Measurements from ENCODE around the gene OR5AU1.

Gene OR5AU1

DNA sequence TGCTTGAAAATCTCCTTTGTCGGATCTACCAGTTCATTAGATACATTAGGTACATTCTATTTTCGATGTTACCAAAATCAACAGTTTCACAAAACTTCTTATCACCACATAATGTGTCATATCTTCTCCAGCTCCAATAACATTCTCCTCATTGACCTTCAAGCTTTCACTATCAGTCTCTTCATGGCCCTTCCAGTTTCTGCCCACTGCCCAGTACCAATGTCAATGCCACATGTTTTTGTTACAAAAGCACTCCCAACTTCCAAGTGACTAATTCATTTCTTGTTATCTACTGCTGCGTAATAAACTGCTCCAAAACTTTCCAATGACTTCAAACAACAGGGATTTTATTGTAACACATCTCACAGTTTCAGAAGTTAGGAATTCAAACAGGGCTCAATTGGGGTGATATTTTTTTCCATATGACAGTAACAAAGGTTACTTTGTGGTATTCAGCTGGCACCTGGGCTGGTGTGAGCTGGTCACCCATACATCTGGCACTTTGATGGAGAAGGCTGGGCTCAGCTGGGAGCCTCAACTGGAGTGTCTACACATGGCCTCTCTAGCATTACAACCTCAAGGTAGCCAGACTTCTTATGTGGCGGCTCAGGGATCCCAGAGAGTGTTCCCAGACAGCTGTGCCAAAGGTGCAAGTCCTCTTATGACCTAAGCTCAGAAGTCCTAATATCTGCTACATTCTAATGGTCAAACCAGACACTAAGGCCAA, 6.1 kb downstream of the OR5AU1 start:
- TF ChIP-seq SPI1 (IDR thresholded peaks at IDR 0.05; ENCODE audit: low read depth, low read length) (no peak), POLR2A (IDR thresholded peaks at IDR 0.05; ENCODE audit: low read depth, low read length) (no peak), PAX5 (IDR thresholded peaks at IDR 0.05; ENCODE audit: insufficient read depth, low read length, severe bottlenecking) (no peak), POLR2AphosphoS5 (IDR thresholded peaks at IDR 0.05; ENCODE audit: low read depth, low read length) (no peak), POU2F2 (IDR thresholded peaks at IDR 0.05; ENCODE audit: low read depth, low read length) (no peak), TAF1 (IDR thresholded peaks at IDR 0.05; ENCODE audit: low read depth, low read length) (no peak)
- no peak for DNase-seq (ENCODE audit: insufficient read length, low spot score)
- FAIRE-seq, result no peak

DNA sequence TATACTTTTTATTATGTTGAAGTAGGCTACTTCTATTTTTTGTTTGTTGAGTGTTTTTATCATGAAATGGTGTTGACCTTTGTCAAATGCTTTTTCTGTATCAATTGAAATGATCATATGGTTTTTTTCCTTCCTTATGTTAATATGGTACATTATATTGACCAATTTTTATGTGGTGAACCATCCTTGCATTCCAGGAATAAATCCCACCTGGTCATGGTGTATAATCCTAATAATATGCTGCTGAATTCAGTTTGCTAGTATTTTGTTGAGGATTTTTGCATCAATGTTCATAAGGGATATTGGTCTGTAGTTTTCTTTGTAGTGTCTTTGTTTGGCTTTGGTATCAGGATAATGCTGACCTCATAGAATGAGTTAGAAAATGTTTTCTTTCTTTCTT, 10.4 kb downstream of the OR5AU1 start:
- FAIRE-seq, result no peak
- TF ChIP-seq POLR2AphosphoS5 (IDR thresholded peaks at IDR 0.05; ENCODE audit: low read depth, low read length) (no peak), TAF1 (IDR thresholded peaks at IDR 0.05; ENCODE audit: low read depth, low read length) (no peak), POU2F2 (IDR thresholded peaks at IDR 0.05; ENCODE audit: low read depth, low read length) (no peak), POLR2A (IDR thresholded peaks at IDR 0.05; ENCODE audit: low read depth, low read length) (no peak), SPI1 (IDR thresholded peaks at IDR 0.05; ENCODE audit: low read depth, low read length) (no peak), PAX5 (IDR thresholded peaks at IDR 0.05; ENCODE audit: insufficient read depth, low read length, severe bottlenecking) (no peak)
- DNase-seq (ENCODE audit: insufficient read length, low spot score), result no peak

DNA sequence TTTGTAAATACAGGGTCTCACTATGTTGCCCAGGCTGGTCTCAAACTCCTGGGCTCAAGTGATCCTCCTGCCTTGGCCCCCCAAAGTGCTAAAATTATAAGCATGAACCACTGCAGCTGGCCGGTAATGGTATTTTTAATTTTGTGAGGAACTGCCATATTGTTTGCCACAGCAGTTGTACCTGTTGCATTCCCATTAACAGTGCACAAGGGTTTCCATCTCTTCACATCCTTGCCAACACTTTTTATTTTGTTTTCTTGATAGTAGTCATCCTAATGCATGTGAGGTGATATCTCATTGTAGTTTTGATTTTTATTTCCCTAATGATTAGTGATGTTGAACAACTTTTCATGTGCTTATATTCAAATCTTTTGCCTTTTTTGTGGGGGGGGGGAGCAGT, 13.5 kb downstream of the OR5AU1 start:
- no peak for DNase-seq (ENCODE audit: insufficient read length, low spot score)

DNA sequence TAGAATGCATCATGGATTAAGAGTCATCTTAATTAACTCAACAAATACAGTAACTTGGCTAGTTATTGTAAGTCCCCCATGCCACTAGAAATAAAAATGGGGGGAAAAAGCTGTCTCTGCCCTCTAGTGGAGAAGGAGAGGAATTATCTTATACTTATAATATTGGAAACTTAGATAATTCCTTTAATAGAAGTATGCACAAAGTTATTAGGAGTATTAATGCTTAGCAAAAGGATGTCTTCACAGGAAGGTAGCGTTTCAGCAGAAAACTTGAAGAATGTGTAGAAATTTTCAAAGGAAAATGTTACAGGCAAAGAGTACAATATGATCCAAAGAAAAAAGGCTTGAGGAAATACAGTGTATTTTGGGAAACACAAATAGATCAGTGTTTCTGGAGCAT, 19.8 kb downstream of the OR5AU1 start:
- TF ChIP-seq TAF1 (IDR thresholded peaks at IDR 0.05; ENCODE audit: low read depth, low read length), result no peak
- TF ChIP-seq POLR2AphosphoS5 (IDR thresholded peaks at IDR 0.05; ENCODE audit: low read depth, low read length), result no peak
- TF ChIP-seq POLR2A (IDR thresholded peaks at IDR 0.05; ENCODE audit: low read depth, low read length), result no peak
- no peak for TF ChIP-seq POU2F2 (IDR thresholded peaks at IDR 0.05; ENCODE audit: low read depth, low read length)
- TF ChIP-seq SPI1 (IDR thresholded peaks at IDR 0.05; ENCODE audit: low read depth, low read length), result no peak
- no peak for TF ChIP-seq PAX5 (IDR thresholded peaks at IDR 0.05; ENCODE audit: insufficient read depth, low read length, severe bottlenecking)
- FAIRE-seq, result no peak
- peak; percentile 25 for DNase-seq (ENCODE audit: insufficient read length, low spot score)

More for the DNA sequence above, 13.5 kb downstream of the OR5AU1 start:
- TF ChIP-seq POLR2A (IDR thresholded peaks at IDR 0.05; ENCODE audit: low read depth, low read length), result no peak
- no peak for TF ChIP-seq TAF1 (IDR thresholded peaks at IDR 0.05; ENCODE audit: low read depth, low read length)
- no peak for TF ChIP-seq SPI1 (IDR thresholded peaks at IDR 0.05; ENCODE audit: low read depth, low read length)
- TF ChIP-seq PAX5 (IDR thresholded peaks at IDR 0.05; ENCODE audit: insufficient read depth, low read length, severe bottlenecking), result no peak
- TF ChIP-seq POU2F2 (IDR thresholded peaks at IDR 0.05; ENCODE audit: low read depth, low read length), result no peak
- no peak for TF ChIP-seq POLR2AphosphoS5 (IDR thresholded peaks at IDR 0.05; ENCODE audit: low read depth, low read length)
- no peak for FAIRE-seq

DNA sequence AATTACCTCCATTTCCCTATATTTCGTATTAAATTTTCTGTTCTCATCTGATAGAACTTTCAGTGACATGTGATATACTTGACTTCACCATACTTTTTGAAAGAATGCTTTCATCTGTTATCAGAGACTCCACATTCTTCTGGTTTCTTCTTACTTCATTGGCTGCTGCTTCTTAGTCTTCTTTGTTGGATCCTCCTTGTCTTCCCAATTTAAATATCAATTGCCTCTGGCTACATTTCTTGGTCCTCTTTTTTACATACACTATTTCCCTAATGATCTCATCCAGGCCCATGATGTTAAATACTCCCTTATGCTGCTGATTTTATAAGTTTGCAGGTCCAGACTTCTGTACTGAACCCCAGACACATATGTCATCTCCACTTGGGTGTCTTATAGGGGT, 22.0 kb downstream of the OR5AU1 start:
- DNase-seq (ENCODE audit: insufficient read length, low spot score) (no peak), FAIRE-seq (no peak)
- no peak for TF ChIP-seq TAF1 (IDR thresholded peaks at IDR 0.05; ENCODE audit: low read depth, low read length)
- no peak for TF ChIP-seq POLR2AphosphoS5 (IDR thresholded peaks at IDR 0.05; ENCODE audit: low read depth, low read length)
- no peak for TF ChIP-seq POLR2A (IDR thresholded peaks at IDR 0.05; ENCODE audit: low read depth, low read length)
- no peak for TF ChIP-seq POU2F2 (IDR thresholded peaks at IDR 0.05; ENCODE audit: low read depth, low read length)
- TF ChIP-seq PAX5 (IDR thresholded peaks at IDR 0.05; ENCODE audit: insufficient read depth, low read length, severe bottlenecking), result no peak
- TF ChIP-seq SPI1 (IDR thresholded peaks at IDR 0.05; ENCODE audit: low read depth, low read length), result no peak

DNA sequence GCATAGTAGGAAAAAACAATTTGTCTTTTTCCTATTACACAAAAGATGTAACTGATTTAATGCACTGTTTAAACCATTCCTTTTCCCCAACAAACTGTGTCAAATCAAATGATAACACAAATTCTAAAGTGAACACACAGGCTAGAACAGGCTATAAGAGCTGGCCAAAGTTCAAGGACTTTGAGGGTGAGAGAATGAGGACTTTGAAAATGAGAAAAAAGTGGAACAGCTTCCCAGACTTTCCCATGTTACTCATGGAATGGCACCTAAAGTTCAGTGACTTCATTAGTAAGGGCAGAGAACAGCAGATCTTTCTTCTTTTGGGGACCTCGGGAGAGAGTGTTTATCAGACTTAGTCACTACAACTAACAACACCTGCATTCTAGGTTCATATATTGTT, 32.4 kb downstream of the OR5AU1 start:
- no peak for TF ChIP-seq POLR2AphosphoS5 (IDR thresholded peaks at IDR 0.05; ENCODE audit: low read depth, low read length)
- no peak for TF ChIP-seq TAF1 (IDR thresholded peaks at IDR 0.05; ENCODE audit: low read depth, low read length)
- TF ChIP-seq POU2F2 (IDR thresholded peaks at IDR 0.05; ENCODE audit: low read depth, low read length), result no peak
- TF ChIP-seq PAX5 (IDR thresholded peaks at IDR 0.05; ENCODE audit: insufficient read depth, low read length, severe bottlenecking), result no peak
- FAIRE-seq (no peak), DNase-seq (ENCODE audit: insufficient read length, low spot score) (no peak)

DNA sequence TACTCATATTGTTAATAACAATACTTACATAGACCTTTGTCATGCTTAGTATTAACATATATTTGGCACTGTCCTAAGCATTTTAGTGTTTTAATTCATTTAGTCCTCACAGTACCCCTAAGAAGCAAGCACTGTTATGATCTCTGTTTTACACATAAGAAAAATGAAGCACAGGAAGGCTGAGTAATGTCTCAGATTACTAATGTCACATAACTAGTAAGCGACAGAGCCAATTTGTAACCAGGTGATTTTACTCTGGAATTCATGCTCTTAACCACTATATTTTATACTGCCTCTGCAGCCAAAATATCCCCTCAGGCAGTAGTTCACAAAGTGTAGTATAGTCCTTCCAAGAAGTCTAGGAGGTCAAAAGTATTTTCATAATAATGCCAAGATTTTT, 34.7 kb downstream of the OR5AU1 start:
- TF ChIP-seq POU2F2 (IDR thresholded peaks at IDR 0.05; ENCODE audit: low read depth, low read length) (no peak), TAF1 (IDR thresholded peaks at IDR 0.05; ENCODE audit: low read depth, low read length) (no peak), POLR2A (IDR thresholded peaks at IDR 0.05; ENCODE audit: low read depth, low read length) (no peak), PAX5 (IDR thresholded peaks at IDR 0.05; ENCODE audit: insufficient read depth, low read length, severe bottlenecking) (no peak), POLR2AphosphoS5 (IDR thresholded peaks at IDR 0.05; ENCODE audit: low read depth, low read length) (no peak), SPI1 (IDR thresholded peaks at IDR 0.05; ENCODE audit: low read depth, low read length) (no peak)
- DNase-seq (ENCODE audit: insufficient read length, low spot score), result no peak
- FAIRE-seq, result no peak

DNA sequence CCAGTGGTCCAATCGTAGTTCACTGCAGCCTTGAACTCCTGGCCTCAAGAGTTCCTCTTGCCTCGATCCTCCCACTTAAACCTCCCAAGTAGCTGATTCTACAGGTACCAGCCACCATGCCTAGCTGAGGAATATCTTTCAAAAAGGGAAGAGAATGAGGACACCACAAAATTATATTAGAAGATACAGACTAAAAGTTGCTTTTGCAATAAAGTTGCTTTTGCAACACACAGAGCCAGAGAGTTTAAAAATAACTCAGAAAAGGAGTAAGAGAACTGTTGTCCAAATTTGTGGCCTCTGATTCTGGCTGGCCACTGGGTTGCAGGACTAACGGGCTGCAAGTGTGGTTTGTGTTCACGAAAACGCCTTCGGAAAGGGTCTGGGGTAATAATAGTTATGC, 35.2 kb downstream of the OR5AU1 start:
- FAIRE-seq (no peak), DNase-seq (ENCODE audit: insufficient read length, low spot score) (no peak)
- no peak for TF ChIP-seq POU2F2 (IDR thresholded peaks at IDR 0.05; ENCODE audit: low read depth, low read length)
- TF ChIP-seq PAX5 (IDR thresholded peaks at IDR 0.05; ENCODE audit: insufficient read depth, low read length, severe bottlenecking), result no peak
- no peak for TF ChIP-seq POLR2A (IDR thresholded peaks at IDR 0.05; ENCODE audit: low read depth, low read length)
- TF ChIP-seq SPI1 (IDR thresholded peaks at IDR 0.05; ENCODE audit: low read depth, low read length), result no peak
- TF ChIP-seq POLR2AphosphoS5 (IDR thresholded peaks at IDR 0.05; ENCODE audit: low read depth, low read length), result no peak
- no peak for TF ChIP-seq TAF1 (IDR thresholded peaks at IDR 0.05; ENCODE audit: low read depth, low read length)

DNA sequence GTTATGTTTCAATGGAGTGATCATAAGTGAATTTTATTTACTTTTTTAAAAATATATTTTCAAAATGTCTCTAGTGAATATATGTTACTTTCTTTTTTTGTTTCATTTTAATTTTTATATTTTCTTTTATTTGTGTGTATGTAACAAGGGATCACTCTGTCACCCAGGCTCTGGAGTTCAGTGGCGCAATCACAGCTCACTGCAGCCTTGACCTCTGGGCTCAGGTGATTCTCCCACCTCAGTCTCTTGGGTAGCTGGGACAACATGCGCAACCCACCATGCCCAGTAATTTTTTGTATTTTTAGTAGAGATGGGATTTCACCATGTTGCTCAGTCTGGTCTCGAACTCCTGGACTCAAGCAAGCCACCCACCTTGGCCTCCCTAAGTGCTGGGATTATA, 36.9 kb downstream of the OR5AU1 start:
- DNase-seq (ENCODE audit: insufficient read length, low spot score) (no peak), FAIRE-seq (no peak)
- TF ChIP-seq SPI1 (IDR thresholded peaks at IDR 0.05; ENCODE audit: low read depth, low read length) (no peak), POLR2AphosphoS5 (IDR thresholded peaks at IDR 0.05; ENCODE audit: low read depth, low read length) (no peak), POU2F2 (IDR thresholded peaks at IDR 0.05; ENCODE audit: low read depth, low read length) (no peak), POLR2A (IDR thresholded peaks at IDR 0.05; ENCODE audit: low read depth, low read length) (no peak), PAX5 (IDR thresholded peaks at IDR 0.05; ENCODE audit: insufficient read depth, low read length, severe bottlenecking) (no peak), TAF1 (IDR thresholded peaks at IDR 0.05; ENCODE audit: low read depth, low read length) (no peak)
